ENCODE data around the gene DSTYK.

DNA sequence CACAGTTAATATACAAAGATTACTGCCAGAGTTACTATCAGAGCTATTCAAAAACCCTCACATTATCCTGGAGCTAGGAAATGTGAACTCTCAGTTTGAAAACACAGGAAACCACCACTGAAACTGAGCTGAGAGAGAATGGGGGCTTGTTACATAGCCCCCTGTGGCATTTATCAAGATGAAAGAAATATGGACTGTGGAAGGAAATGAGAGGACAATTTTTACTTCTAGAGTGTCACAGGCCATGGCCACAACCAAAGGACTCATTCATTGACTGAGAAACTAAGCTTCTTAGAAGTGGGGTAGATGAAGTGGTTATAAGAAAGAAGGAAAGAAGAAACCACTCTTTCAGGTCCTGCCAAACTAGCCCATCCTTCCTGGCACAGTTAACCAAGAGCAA, 25.3 kb downstream of the DSTYK start:
- TF ChIP-seq POLR2A (IDR thresholded peaks at IDR 0.05; ENCODE audit: low read length) (no peak), GATA1 (IDR thresholded peaks at IDR 0.05; ENCODE audit: low read depth, low read length) (no peak)
